ENCODE measurements around the gene TMPRSS9. TPM values are rescaled to one million over a fixed set of nuclear protein-coding genes. Genes with fewer than 3 reads are reported as not detected.
A peak's percentile ranks its signal among the peaks of the same experiment; 100 is the strongest.

TMPRSS9 gene
- total and polyA plus RNA-seq, 2 of the 13 experiments (the other 11 are each of a cell fraction or from before 2014, with no cell fraction given) = 2.5 to 5.2 TPM

- TF ChIP-seq, protein P1, sequence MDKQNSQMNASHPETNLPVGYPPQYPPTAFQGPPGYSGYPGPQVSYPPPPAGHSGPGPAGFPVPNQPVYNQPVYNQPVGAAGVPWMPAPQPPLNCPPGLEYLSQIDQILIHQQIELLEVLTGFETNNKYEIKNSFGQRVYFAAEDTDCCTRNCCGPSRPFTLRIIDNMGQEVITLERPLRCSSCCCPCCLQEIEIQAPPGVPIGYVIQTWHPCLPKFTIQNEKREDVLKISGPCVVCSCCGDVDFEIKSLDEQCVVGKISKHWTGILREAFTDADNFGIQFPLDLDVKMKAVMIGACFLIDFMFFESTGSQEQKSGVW (CRISPR knock-in tag; IDR thresholded peaks at IDR 0.05; ENCODE audit: borderline replicate concordance) = no peak
- TF ChIP-seq SRSF1 (optimal IDR thresholded peaks at IDR 0.05; ENCODE audit: low read depth, low read length) (peak; percentile 55), ZNF567 (CRISPR knock-in tag; IDR thresholded peaks at IDR 0.05; ENCODE audit: borderline replicate concordance) (no peak; the same call in 1 of the 2 replicates), SAFB2 (CRISPR knock-in tag; IDR thresholded peaks at IDR 0.05; ENCODE audit: borderline replicate concordance, low read depth) (peak; percentile 71), TCF7 (IDR thresholded peaks at IDR 0.05; ENCODE audit: low read depth) (peak; percentile 25; the same call in 1 of the 2 replicates), STAG1 (CRISPR knock-in tag; IDR thresholded peaks at IDR 0.05) (peak; percentile 28; the same call in 1 of the 2 replicates), CAMTA2 (CRISPR knock-in tag; IDR thresholded peaks at IDR 0.05; ENCODE audit: borderline replicate concordance) (0 out of 2 replicates have a peak, but pooled peaks have one; percentile 92), THRA (CRISPR knock-in tag; IDR thresholded peaks at IDR 0.05; ENCODE audit: borderline replicate concordance) (peak; percentile 97), TBP (CRISPR knock-in tag; IDR thresholded peaks at IDR 0.05) (0 out of 2 replicates have a peak, but pooled peaks have one; percentile 20), REL (CRISPR knock-in tag; conservative IDR thresholded peaks at IDR 0.05) (no peak), HOXA5 (CRISPR knock-in tag; IDR thresholded peaks at IDR 0.05) (peak; percentile 55), ZBTB21 (CRISPR knock-in tag; IDR thresholded peaks at IDR 0.05) (no peak), ZSCAN31 (CRISPR knock-in tag; IDR thresholded peaks at IDR 0.05; ENCODE audit: low read depth) (0 out of 2 replicates have a peak, but pooled peaks have one; percentile 63), SMAD9 (CRISPR knock-in tag; IDR thresholded peaks at IDR 0.05) (no peak), GLI4 (CRISPR knock-in tag; IDR thresholded peaks at IDR 0.05; ENCODE audit: borderline replicate concordance) (no peak), HNRNPH1 (optimal IDR thresholded peaks at IDR 0.05; ENCODE audit: low read depth, low read length) (no peak), SIX4 (CRISPR knock-in tag; IDR thresholded peaks at IDR 0.05) (no peak), ZNF615 (CRISPR knock-in tag; IDR thresholded peaks at IDR 0.05; ENCODE audit: borderline replicate concordance) (no peak), ZNF569 (CRISPR knock-in tag; IDR thresholded peaks at IDR 0.05; ENCODE audit: borderline replicate concordance) (no peak), MBNL3 (CRISPR knock-in tag; conservative IDR thresholded peaks at IDR 0.05) (no peak), ZNF33A (CRISPR knock-in tag; IDR thresholded peaks at IDR 0.05; ENCODE audit: borderline replicate concordance) (no peak), RFX3 (CRISPR knock-in tag; IDR thresholded peaks at IDR 0.05) (no peak)
- TF ChIP-seq, protein P2, sequence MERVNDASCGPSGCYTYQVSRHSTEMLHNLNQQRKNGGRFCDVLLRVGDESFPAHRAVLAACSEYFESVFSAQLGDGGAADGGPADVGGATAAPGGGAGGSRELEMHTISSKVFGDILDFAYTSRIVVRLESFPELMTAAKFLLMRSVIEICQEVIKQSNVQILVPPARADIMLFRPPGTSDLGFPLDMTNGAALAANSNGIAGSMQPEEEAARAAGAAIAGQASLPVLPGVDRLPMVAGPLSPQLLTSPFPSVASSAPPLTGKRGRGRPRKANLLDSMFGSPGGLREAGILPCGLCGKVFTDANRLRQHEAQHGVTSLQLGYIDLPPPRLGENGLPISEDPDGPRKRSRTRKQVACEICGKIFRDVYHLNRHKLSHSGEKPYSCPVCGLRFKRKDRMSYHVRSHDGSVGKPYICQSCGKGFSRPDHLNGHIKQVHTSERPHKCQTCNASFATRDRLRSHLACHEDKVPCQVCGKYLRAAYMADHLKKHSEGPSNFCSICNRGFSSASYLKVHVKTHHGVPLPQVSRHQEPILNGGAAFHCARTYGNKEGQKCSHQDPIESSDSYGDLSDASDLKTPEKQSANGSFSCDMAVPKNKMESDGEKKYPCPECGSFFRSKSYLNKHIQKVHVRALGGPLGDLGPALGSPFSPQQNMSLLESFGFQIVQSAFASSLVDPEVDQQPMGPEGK (CRISPR knock-in tag; IDR thresholded peaks at IDR 0.05) = peak; percentile 53; the same call in 1 of the 2 replicates
- TF ChIP-seq, protein P3, sequence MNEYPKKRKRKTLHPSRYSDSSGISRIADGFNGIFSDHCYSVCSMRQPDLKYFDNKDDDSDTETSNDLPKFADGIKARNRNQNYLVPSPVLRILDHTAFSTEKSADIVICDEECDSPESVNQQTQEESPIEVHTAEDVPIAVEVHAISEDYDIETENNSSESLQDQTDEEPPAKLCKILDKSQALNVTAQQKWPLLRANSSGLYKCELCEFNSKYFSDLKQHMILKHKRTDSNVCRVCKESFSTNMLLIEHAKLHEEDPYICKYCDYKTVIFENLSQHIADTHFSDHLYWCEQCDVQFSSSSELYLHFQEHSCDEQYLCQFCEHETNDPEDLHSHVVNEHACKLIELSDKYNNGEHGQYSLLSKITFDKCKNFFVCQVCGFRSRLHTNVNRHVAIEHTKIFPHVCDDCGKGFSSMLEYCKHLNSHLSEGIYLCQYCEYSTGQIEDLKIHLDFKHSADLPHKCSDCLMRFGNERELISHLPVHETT (CRISPR knock-in tag; conservative IDR thresholded peaks at IDR 0.05) = peak; percentile 69
Observed at GRCh38 chr19:2427429-2428320, 67.6 kb downstream of the TMPRSS9 start, which contains the start of gene TIMM13 (continued).
